GM19452 (cell line): ENCODE results near the gene GOLGA6L10.
A peak's percentile ranks its signal among the peaks of the same experiment; 100 is the strongest.
"Not testable (repeated sequence)": the region's sequence is repeated elsewhere in the genome, so short reads cannot be mapped to it uniquely, and the experiment has no call there.

Source experiments
- ATAC-seq: cut with Tn5 transposase; IDR thresholded peaks from one replicate; pipeline ENCODE4 v1.9.1; 2021; ENCODE audit not compliant: unreplicated experiment

The GOLGA6L10 gene

GRCh38 chr15:82349375-82349774 lies at the start of gene GOLGA6L10:
GOLGA6L10 (minus strand) TSS chr15:82349475; CDS start chr15:82349375, 100 bp downstream.
- not testable (repeated sequence) for ATAC-seq

DNA sequence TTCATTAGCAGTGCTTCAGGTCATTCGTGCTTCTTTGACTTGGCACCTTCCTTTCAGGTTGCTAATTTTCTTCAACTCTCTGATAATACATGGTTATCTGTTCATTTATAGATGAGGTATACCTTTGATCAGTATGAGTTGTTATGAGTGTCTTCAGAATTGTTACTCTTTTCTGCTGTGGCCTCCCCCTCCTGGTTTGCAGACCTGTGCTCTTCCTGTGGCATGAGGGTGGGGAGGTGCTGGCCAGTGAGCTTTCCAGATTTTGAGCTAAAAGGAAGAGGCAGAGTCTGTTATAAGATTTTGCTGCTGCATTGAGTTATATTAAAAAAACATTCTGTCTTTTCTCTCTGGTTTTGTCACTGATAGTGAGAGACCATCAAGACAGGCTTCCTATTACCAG lies 49.5 kb upstream of the GOLGA6L10 start:
- ATAC-seq = no peak

DNA sequence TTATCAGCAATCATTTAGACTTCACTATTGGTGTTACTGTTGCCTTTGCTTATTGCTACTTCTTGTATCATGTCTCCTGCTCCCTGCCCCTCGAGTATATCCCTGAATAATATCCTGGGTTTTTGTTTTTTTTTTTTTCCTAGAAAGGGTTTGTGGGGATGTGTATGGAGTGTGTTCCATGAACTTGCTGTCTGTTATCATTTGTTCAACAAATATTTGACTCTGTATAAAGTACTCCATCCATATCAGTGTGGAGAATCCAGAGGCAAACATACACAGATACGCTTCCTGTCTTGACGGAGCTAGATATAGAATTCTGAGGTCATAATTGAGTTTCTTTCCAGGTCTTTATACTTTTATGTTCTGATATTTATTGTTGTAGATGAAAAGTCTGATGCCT lies 48.5 kb upstream of the GOLGA6L10 start:
- no peak for ATAC-seq

GRCh38 chr15:82395788-82396187 lies 46.5 kb upstream of the GOLGA6L10 start:
- ATAC-seq = not testable (repeated sequence)

- ATAC-seq = no peak
Measured at GRCh38 chr15:82393671-82394070, 44.4 kb upstream of the GOLGA6L10 start.

DNA sequence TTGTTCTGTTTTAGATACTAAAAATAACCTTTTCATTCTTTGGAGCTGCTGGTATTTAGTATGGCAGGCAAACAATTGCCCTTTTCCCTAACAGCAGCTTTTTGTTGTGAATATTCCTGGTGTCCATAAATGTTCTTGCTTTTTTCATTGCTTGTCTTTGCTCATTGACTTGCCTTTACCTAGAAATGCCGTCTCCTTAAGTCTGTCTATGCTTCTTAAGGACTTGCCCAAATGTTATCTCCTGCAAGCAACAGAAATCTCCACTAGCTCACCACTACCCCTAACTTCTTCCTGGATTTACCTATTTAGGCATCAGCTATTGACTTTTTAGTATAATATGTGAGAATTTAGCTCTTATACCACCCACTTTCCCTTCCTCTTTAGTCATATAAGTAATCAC lies 42.8 kb upstream of the GOLGA6L10 start:
- ATAC-seq = not testable (repeated sequence)

- not testable (repeated sequence) for ATAC-seq
Measured at GRCh38 chr15:82390152-82390551, 40.9 kb upstream of the GOLGA6L10 start.

GRCh38 chr15:82387209-82387608 lies 37.9 kb upstream of the GOLGA6L10 start:
- not testable (repeated sequence) for ATAC-seq

DNA sequence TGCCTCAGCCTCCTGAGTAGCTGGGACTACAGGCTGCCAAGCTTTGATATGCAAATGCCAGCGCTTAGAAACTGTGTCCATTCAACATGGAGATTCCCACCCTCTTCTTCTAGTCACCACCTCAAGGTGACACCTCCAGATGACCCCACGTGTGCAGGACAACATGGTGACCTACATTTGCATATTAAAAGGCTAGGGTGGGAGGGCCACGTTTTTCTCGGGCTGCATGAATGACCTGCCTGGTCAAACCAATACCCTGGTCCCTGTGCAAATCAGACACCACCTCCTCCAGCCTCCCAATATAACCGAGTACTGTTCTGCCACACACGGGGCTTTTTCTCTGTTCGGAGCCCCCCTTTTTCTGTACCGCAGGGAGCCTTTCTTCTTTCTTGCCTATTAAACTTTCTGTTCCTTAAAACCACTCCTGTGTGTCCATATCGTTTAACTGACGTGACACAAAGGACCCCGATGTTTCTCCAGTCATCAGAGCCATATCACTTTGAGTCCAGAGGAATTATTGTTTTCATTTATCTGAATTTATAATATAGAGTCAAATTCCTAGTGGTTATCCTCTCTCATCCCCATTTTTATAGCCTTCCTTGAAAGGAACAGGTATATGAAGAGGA lies 32.2 kb upstream of the GOLGA6L10 start:
- not testable (repeated sequence) for ATAC-seq

- not testable (repeated sequence) for ATAC-seq
Measured at GRCh38 chr15:82379552-82379951, 30.3 kb upstream of the GOLGA6L10 start.

DNA sequence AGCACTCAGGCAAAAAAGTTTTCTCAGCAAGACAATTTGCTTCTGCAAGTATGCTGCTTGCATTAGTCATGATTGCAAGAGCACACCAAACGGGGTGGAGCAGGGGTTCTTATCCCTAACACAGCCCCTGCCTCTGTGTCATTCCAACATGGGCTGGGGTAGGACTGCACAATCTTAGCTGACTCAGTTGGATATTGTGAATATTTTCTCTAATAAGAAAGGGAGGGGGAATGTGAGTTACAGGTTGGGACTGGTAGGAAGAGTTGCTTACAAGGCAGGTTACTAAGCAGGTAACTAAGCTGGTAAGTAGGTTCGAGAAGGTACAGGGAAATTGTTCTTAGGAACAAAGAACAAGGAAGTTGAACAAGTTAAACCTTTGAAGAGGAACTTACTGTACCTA lies 24.4 kb upstream of the GOLGA6L10 start:
- ATAC-seq = not testable (repeated sequence)

- no peak for ATAC-seq
Measured at GRCh38 chr15:82371656-82372055, 22.4 kb upstream of the GOLGA6L10 start.

DNA sequence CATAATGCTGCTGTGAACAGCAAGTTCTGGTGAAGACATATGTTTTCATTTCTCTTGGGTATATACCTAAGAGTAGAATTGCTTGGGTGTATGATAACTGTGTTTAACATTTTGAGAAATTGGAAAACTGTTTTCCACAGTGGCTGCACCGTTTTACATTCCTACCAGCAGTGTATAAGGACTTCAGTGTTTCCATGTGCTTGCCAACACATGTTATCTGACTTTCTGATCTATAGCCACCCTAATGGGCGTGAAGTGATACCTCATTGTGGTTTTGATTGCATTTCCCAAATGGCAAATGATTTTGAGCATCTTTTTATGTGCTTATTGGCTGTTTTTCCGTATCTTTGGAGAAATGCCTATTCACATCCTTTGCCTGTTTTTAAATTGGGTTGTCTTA lies 18.5 kb upstream of the GOLGA6L10 start:
- ATAC-seq = not testable (repeated sequence)

- ATAC-seq = peak; percentile 96
Measured at GRCh38 chr15:82365692-82366323, 16.5 kb upstream of the GOLGA6L10 start.

- ATAC-seq = not testable (repeated sequence)
Measured at GRCh38 chr15:82364548-82364947, 15.3 kb upstream of the GOLGA6L10 start.

DNA sequence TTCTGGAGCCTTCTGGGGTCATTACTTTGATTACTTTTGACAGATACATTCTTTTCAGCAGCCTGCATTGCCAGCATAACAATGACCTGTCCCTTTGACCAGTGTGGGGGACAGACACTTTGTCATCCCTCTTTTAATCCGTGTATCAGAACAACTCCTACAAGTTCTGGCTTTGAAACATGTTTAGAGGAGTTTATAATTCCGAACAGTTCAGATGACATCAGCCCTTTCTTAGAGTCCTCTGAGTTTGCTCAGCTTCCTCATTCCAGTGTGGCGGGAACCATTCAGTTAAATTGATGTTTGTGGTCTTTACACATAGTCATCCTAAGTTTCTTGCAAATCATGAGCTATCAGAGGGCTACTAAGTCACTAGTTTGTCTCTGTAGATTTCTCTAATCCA lies 13.5 kb upstream of the GOLGA6L10 start:
- ATAC-seq = not testable (repeated sequence)

- ATAC-seq = not testable (repeated sequence)
Measured at GRCh38 chr15:82360618-82361017, 11.3 kb upstream of the GOLGA6L10 start.

DNA sequence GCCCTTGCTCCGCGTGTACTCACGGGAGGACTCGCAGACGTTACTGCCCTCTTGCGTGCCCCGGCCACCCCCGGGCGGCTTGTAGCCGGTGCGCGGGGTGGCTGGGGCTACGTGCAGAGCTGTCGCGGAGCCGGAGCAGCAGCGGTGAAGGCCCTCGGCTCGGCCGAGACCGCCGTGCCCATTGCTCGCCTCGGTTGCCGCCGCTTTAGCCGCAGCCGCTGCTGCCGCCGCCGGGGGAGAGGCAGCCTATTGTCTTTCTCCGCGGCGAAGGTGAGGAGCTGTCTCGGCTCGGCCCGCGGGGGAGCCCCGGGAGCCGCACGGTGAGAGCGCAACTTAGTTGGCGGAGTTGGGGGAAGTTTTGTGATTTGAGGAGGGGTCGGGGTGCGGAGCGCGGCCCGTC lies 5.8 kb upstream of the GOLGA6L10 start:
- ATAC-seq = not testable (repeated sequence)

DNA sequence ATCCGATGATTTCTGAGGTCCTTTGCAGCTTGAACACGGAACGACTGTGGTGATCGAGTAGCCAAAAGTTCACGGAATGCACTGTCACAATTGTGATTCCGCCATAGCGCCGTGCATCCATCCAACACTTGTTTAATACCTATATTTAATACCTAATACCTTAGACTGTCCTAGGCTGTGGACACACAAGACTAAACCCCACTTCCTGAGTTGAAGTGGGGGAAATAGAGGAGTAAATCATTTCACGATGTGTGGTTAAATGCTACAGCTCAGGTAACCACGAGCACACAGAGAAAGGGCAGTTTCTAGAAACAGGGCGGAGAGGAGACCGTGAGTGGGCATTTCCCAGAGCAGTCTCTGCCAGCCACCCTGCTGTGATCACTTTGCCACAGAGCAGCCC lies 5.3 kb upstream of the GOLGA6L10 start:
- not testable (repeated sequence) for ATAC-seq

DNA sequence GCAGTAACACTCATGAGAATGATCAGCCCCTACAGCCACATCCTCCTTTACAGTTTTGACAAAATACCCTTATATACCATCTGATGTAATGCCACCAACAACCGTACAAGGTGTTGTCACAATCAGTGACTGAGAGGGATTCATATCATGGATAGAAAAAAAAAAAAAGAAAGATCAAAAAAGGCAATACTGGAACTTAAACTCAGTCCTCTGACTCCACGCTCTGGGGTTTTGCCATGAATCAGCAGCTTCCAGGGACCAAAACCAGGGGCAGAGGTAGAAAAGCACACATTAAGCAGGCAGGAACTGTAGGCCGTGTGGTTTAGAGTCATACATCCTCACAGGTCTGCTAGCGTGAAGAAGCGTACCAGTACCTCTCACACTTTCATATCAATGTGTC lies 1.6 kb downstream of the GOLGA6L10 start:
- not testable (repeated sequence) for ATAC-seq

GRCh38 chr15:82345176-82345575 lies 4.1 kb downstream of the GOLGA6L10 start:
- ATAC-seq = not testable (repeated sequence)

- not testable (repeated sequence) for ATAC-seq
Measured at GRCh38 chr15:82344421-82344820, 4.9 kb downstream of the GOLGA6L10 start.
